IMR-90 (cell line): Measurements from ENCODE around the gene PDE11A. TPM values are rescaled to one million over a fixed set of nuclear protein-coding genes. Genes with fewer than 3 reads are reported as not detected.

Experiments
- ATAC-seq: fragments of 200-7000 bp; cut with Tn5 transposase; 2 replicates; pipeline ENCODE4 v1.9.1; 2020; ENCODE audit warnings: low read depth, mild to moderate bottlenecking, moderate library complexity
- BruUV-seq: library from RNA; stranded (reverse); fragments of 400-500 nt; replicated peaks from 2 replicates; lab custom pipeline; 2021; lab: Mats Ljungman, UMichigan
- CTCF ChIA-PET: fragments of 300-600 bp; formaldehyde crosslinking; extraction: SDS; loops from one replicate; lab custom pipeline; 2021; ENCODE audit warnings: antibody characterized with exemption; lab: Yijun Ruan, JAX
- POLR2A ChIA-PET: fragments of 300-600 bp; sonication (Branson Sonifier 250); formaldehyde crosslinking; loops from one replicate; lab custom pipeline; 2022; ENCODE audit warnings: antibody characterized with exemption; ENCODE audit not compliant: unreplicated experiment; lab: Charles Lee
- DNase-seq: peaks from one replicate; pipeline ENCODE4 v3.0.0; 2013
- H2AFZ ChIP-seq: replicated peaks from 2 replicates; pipeline ENCODE3; 2013; ENCODE audit warnings: low read length, mild to moderate bottlenecking; ENCODE audit not compliant: poor library complexity
- H2AK5ac ChIP-seq: 2 replicates; pipeline ENCODE4 v1.6.1; 2013; ENCODE audit warnings: low read depth, low read length, inconsistent platforms
- H2AK9ac ChIP-seq: replicated peaks from 2 replicates; pipeline ENCODE3; 2013; ENCODE audit warnings: mild to moderate bottlenecking, low read depth, low read length, moderate library complexity; ENCODE audit not compliant: poor library complexity
- H2BK120ac ChIP-seq: 2 replicates; pipeline ENCODE4 v1.6.1; 2013; ENCODE audit warnings: low read depth, low read length, inconsistent platforms
- H2BK15ac ChIP-seq: 3 replicates; pipeline ENCODE4 v1.6.1; 2013; ENCODE audit warnings: low read depth, low read length, inconsistent platforms
- H2BK20ac ChIP-seq: 2 replicates; pipeline ENCODE4 v1.6.1; 2013; ENCODE audit warnings: low read depth, mild to moderate bottlenecking, inconsistent platforms, low read length, moderate library complexity
- H2BK5ac ChIP-seq: 2 replicates; pipeline ENCODE4 v1.6.1; 2013; ENCODE audit warnings: mild to moderate bottlenecking, low read depth, low read length, inconsistent platforms; ENCODE audit not compliant: poor library complexity, severe bottlenecking
- H3K14ac ChIP-seq: replicated peaks from 2 replicates; pipeline ENCODE4 v1.6.1; 2013; ENCODE audit warnings: low read depth, low read length, inconsistent platforms
- H3K18ac ChIP-seq: 2 replicates; pipeline ENCODE4 v1.6.1; 2013; ENCODE audit warnings: low read depth, low read length, control low read depth
- H3K23ac ChIP-seq: 2 replicates; pipeline ENCODE4 v1.6.1; 2013; ENCODE audit warnings: low read depth, low read length, inconsistent platforms
- H3K27ac ChIP-seq: 2 replicates; pipeline ENCODE4 v1.5.1; 2013; ENCODE audit warnings: mild to moderate bottlenecking, control low read depth, low read length; ENCODE audit not compliant: insufficient read depth
- H3K27me3 ChIP-seq: 2 replicates; pipeline ENCODE4 v1.6.1; 2013; ENCODE audit warnings: low read length; ENCODE audit not compliant: control insufficient read depth, insufficient read depth
- H3K36me3 ChIP-seq: 2 replicates; pipeline ENCODE4 v1.6.1; 2013; ENCODE audit warnings: low read length, mixed read lengths; ENCODE audit not compliant: control insufficient read depth, insufficient read depth
- H3K4ac ChIP-seq: 2 replicates; pipeline ENCODE4 v1.6.1; 2013; ENCODE audit warnings: low read depth, low read length, inconsistent platforms
- H3K4me1 ChIP-seq: 2 replicates; pipeline ENCODE4 v1.6.1; 2013; ENCODE audit warnings: low read length, mixed read lengths; ENCODE audit not compliant: control insufficient read depth, insufficient read depth
- H3K4me2 ChIP-seq: 2 replicates; pipeline ENCODE4 v1.6.1; 2013; ENCODE audit warnings: low read depth, mild to moderate bottlenecking, control low read depth, low read length, moderate library complexity
- H3K4me3 ChIP-seq: 2 replicates; pipeline ENCODE4 v1.5.1; 2013; ENCODE audit warnings: low read depth, mild to moderate bottlenecking, control low read depth, low read length, moderate library complexity; ENCODE audit not compliant: insufficient read depth
- H3K56ac ChIP-seq: 2 replicates; pipeline ENCODE4 v1.6.1; 2013; ENCODE audit warnings: low read length, inconsistent platforms; ENCODE audit not compliant: insufficient read depth; ENCODE audit errors: extremely low read depth
- H3K79me1 ChIP-seq, 2 experiments: 2 replicates each; pipeline ENCODE4 v1.6.1; 2013; ENCODE audit warnings: low read length in 2 of 2, inconsistent platforms in 1 of 2, low read depth in 1 of 2
- H3K9ac ChIP-seq: 2 replicates; pipeline ENCODE4 v1.6.1; 2013; ENCODE audit warnings: low read depth, low read length, control low read depth
- H3K9me1 ChIP-seq: 2 replicates; pipeline ENCODE4 v1.6.1; 2013; ENCODE audit warnings: low read length, inconsistent platforms; ENCODE audit not compliant: insufficient read depth
- H3K9me3 ChIP-seq: 2 replicates; pipeline ENCODE4 v1.6.1; 2013; ENCODE audit warnings: low read length; ENCODE audit not compliant: control insufficient read depth, insufficient read depth
- H4K20me1 ChIP-seq: 2 replicates; pipeline ENCODE4 v1.6.1; 2013; ENCODE audit warnings: low read length, inconsistent platforms; ENCODE audit not compliant: insufficient read depth
- H4K5ac ChIP-seq: 2 replicates; pipeline ENCODE4 v1.6.1; 2013; ENCODE audit warnings: mild to moderate bottlenecking, low read depth, low read length, control low read depth
- H4K8ac ChIP-seq, 2 experiments: 2 replicates each; pipeline ENCODE4 v1.6.1; 2013; ENCODE audit warnings: low read depth in 2 of 2, low read length in 2 of 2, control low read depth in 1 of 2, inconsistent platforms in 1 of 2
- H4K91ac ChIP-seq: 2 replicates; pipeline ENCODE4 v1.6.1; 2013; ENCODE audit warnings: low read depth, low read length, inconsistent platforms; ENCODE audit not compliant: insufficient read depth
- BHLHE40 ChIP-seq: fragments of 150-350 bp; IDR thresholded peaks from 2 replicates; pipeline ENCODE4 v1.6.1; 2016; ENCODE audit warnings: mild to moderate bottlenecking, low read depth, low read length
- CEBPB ChIP-seq: IDR thresholded peaks from 2 replicates; pipeline ENCODE4 v1.6.1; 2012; ENCODE audit warnings: low read depth, low read length, improper control_type of control experiment
- CHD1 ChIP-seq: IDR thresholded peaks from 2 replicates; pipeline ENCODE4 v1.6.1; 2012; ENCODE audit warnings: low read depth, low read length, improper control_type of control experiment
- FOS ChIP-seq: fragments of 150-350 bp; IDR thresholded peaks from 2 replicates; pipeline ENCODE4 v1.6.1; 2016; ENCODE audit warnings: low read depth, low read length
- MAFK ChIP-seq: IDR thresholded peaks from 2 replicates; pipeline ENCODE4 v1.6.1; 2012; ENCODE audit warnings: low read depth, low read length, improper control_type of control experiment
- MAZ ChIP-seq: IDR thresholded peaks from 2 replicates; pipeline ENCODE4 v1.6.1; 2012; ENCODE audit warnings: low read depth, mild to moderate bottlenecking, low read length, improper control_type of control experiment, moderate library complexity, borderline replicate concordance
- MXI1 ChIP-seq: IDR thresholded peaks from 2 replicates; pipeline ENCODE4 v1.6.1; 2012; ENCODE audit warnings: low read depth, mild to moderate bottlenecking, low read length, moderate library complexity, borderline replicate concordance
- NFE2L2 ChIP-seq: fragments of 150-350 bp; IDR thresholded peaks from 2 replicates; pipeline ENCODE4 v1.6.1; 2016; ENCODE audit warnings: low read depth, mild to moderate bottlenecking, low read length
- POLR2A ChIP-seq: IDR thresholded peaks from 2 replicates; pipeline ENCODE4 v1.6.1; 2012; ENCODE audit warnings: mild to moderate bottlenecking, low read depth, low read length
- RAD21 ChIP-seq: IDR thresholded peaks from 2 replicates; pipeline ENCODE4 v1.6.1; 2012; ENCODE audit warnings: low read length, improper control_type of control experiment
- RCOR1 ChIP-seq: IDR thresholded peaks from 2 replicates; pipeline ENCODE4 v1.6.1; 2012; ENCODE audit warnings: mild to moderate bottlenecking, low read length, improper control_type of control experiment; ENCODE audit not compliant: insufficient replicate concordance
- RFX5 ChIP-seq: IDR thresholded peaks from 2 replicates; pipeline ENCODE4 v1.8.0; 2012; ENCODE audit warnings: low read depth, mild to moderate bottlenecking, low read length, moderate library complexity
- SMC3 ChIP-seq: fragments of 150-350 bp; IDR thresholded peaks from 2 replicates; pipeline ENCODE4 v1.6.1; 2016; ENCODE audit warnings: low read depth, mild to moderate bottlenecking, antibody characterized with exemption, low read length, moderate library complexity
- WGBS, 2 experiments: methylation state at CpG; one replicate each; pipeline versions ENCODE4 v1.1.5 to v1.1.7; 2013; ENCODE audit warnings: missing lambda C conversion rate in 2 of 2; ENCODE audit not compliant: insufficient read length in 1 of 2; ENCODE audit errors: extremely low coverage in 2 of 2; 5-methylcytosine and 5-hydroxymethylcytosine counted together
- dilution Hi-C: fragments of 300-500 bp; cut with HindIII; formaldehyde crosslinking; loops from one replicate; pipeline ENCODE4 v1.14.3; 2018; ENCODE audit warnings: low sequenced_read_pairs; ENCODE audit not compliant: unreplicated experiment
- in situ Hi-C: fragments of 300-500 bp; cut with MboI; formaldehyde crosslinking; loops from 3 replicates; pipeline ENCODE4 v1.14.3; 2019; ENCODE audit warnings: low sequenced_read_pairs, inconsistent platforms, mixed read lengths
- intact Hi-C: fragments of 100-400 bp; cut with micrococcal nuclease; formaldehyde crosslinking; loops from 2 replicates; pipeline ENCODE4 v1.10.0; 2022
- polyA plus RNA-seq, 3 experiments: library from polyadenylated mRNA; depleted of rRNA; stranded (reverse); fragments of >200 nt; gene quantifications; 2 replicates each; pipeline ENCODE4 v1.2.3, GENCODE V29; 2012; ENCODE audit warnings: low replicate concordance in 1 of 3
- total RNA-seq: library from RNA; depleted of rRNA; stranded (reverse); fragments of >200 nt; gene quantifications from 2 replicates; pipeline ENCODE4 v1.2.3, GENCODE V29; 2012
- TF ChIP-seq, protein P1 (sequence below): fragments of 150-350 bp; IDR thresholded peaks from 2 replicates; pipeline ENCODE4 v1.6.1; 2017; ENCODE audit warnings: mild to moderate bottlenecking, antibody characterized with exemption, low read length, low read depth
- TF ChIP-seq, protein P2 (sequence below): fragments of 150-350 bp; IDR thresholded peaks from 2 replicates; pipeline ENCODE4 v1.6.1; 2016; ENCODE audit warnings: low read depth, mild to moderate bottlenecking, low read length, moderate library complexity, borderline replicate concordance
- TF ChIP-seq, protein P3 (sequence below): conservative IDR thresholded peaks from 2 replicates; pipeline ENCODE4 v1.5.1; 2012; ENCODE audit warnings: mild to moderate bottlenecking, low read depth, low read length, improper control_type of control experiment

Gene PDE11A
- total and polyA plus RNA-seq, 2 of the 4 experiments (the other 2 are of a cell fraction) = 0.21 to 0.72 TPM

DNA sequence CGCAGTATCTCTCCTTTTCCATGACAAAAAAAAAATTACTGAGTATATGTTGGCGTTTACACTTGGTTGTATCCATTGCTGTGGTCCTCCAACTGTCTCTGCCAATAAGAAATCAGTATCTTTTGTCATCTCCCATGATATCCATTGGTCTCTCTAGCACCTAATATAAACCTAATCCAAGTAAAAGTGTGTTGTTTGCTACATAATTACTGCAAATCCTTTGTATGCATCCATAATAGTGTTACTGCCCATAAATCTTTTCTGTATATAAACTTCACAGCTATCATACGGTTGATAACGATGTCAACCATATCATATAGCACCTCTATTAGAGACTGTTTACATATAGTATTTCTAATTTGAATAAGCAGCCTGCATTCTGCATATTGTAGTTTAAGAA lies 453.1 kb downstream of the PDE11A start:
- Histone ChIP-seq H3K18ac (no peak overlapping the region), H3K36me3 (no peaks in the 10 kb centered on the region), H2AK5ac (no peak overlapping the region), H4K91ac (no peak overlapping the region), H3K14ac (no peak overlapping the region), H4K8ac (peak overlapping the region; percentile 74 to 99; a peak in 3 of 4 replicates), H3K27ac (no peak overlapping the region), H4K5ac (peak overlapping the region; percentile 7; the same call in 1 of the 2 replicates), H3K27me3 (no peaks in the 10 kb centered on the region; the same call in 1 of the 2 replicates), H3K4ac (no peak overlapping the region), H3K9me1 (no peaks in the 10 kb centered on the region; the same call in 1 of the 2 replicates), H2AK9ac (no peak overlapping the region), H3K23ac (no peak overlapping the region), H2BK20ac (no peak overlapping the region), H2BK120ac (no peak overlapping the region), H3K9ac (no peak overlapping the region), H3K4me2 (peak overlapping the region; percentile 97; the same call in 1 of the 2 replicates), H2BK15ac (no peak overlapping the region), H4K20me1 (no peaks in the 10 kb centered on the region), H3K9me3 (no peaks in the 10 kb centered on the region), H3K56ac (no peak overlapping the region), H3K4me1 (no peaks in the 10 kb centered on the region; the same call in 1 of the 2 replicates), H2BK5ac (no peak overlapping the region), H2AFZ (no peak overlapping the region), H3K4me3 (no peak overlapping the region), H3K79me1 (0 out of 4 replicates have a peak, but pooled peaks cover 0 to 3% of the 10 kb centered on the region in 2 experiments)
- in situ Hi-C loops (loop anchor here (5.0 kb wide), 1 partner anchor 62 kb away; no protein-coding TSS in a partner anchor), dilution Hi-C loops (no loop called here), intact Hi-C loops (loop anchor here (5.0 kb wide), 1 partner anchor 67 kb away; a partner anchor contains a TSS)
- POLR2A ChIA-PET = no interaction called here
- TF ChIP-seq MXI1 (no peak), CEBPB (no peak), CHD1 (no peak), FOS (no peak), SMC3 (no peak), NFE2L2 (no peak), POLR2A (no peak), RFX5 (no peak), RAD21 (no peak), MAZ (no peak), MAFK (no peak), RCOR1 (no peak), BHLHE40 (no peak)
- TF ChIP-seq, protein P1, sequence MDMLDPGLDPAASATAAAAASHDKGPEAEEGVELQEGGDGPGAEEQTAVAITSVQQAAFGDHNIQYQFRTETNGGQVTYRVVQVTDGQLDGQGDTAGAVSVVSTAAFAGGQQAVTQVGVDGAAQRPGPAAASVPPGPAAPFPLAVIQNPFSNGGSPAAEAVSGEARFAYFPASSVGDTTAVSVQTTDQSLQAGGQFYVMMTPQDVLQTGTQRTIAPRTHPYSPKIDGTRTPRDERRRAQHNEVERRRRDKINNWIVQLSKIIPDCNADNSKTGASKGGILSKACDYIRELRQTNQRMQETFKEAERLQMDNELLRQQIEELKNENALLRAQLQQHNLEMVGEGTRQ = no peak
- TF ChIP-seq, protein P2, sequence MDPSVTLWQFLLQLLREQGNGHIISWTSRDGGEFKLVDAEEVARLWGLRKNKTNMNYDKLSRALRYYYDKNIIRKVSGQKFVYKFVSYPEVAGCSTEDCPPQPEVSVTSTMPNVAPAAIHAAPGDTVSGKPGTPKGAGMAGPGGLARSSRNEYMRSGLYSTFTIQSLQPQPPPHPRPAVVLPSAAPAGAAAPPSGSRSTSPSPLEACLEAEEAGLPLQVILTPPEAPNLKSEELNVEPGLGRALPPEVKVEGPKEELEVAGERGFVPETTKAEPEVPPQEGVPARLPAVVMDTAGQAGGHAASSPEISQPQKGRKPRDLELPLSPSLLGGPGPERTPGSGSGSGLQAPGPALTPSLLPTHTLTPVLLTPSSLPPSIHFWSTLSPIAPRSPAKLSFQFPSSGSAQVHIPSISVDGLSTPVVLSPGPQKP = no peak
- TF ChIP-seq, protein P3, sequence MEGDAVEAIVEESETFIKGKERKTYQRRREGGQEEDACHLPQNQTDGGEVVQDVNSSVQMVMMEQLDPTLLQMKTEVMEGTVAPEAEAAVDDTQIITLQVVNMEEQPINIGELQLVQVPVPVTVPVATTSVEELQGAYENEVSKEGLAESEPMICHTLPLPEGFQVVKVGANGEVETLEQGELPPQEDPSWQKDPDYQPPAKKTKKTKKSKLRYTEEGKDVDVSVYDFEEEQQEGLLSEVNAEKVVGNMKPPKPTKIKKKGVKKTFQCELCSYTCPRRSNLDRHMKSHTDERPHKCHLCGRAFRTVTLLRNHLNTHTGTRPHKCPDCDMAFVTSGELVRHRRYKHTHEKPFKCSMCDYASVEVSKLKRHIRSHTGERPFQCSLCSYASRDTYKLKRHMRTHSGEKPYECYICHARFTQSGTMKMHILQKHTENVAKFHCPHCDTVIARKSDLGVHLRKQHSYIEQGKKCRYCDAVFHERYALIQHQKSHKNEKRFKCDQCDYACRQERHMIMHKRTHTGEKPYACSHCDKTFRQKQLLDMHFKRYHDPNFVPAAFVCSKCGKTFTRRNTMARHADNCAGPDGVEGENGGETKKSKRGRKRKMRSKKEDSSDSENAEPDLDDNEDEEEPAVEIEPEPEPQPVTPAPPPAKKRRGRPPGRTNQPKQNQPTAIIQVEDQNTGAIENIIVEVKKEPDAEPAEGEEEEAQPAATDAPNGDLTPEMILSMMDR = no peak
- BruUV-seq = no TSS peak
- DNase-seq (no peak), ATAC-seq (no peak)
- CTCF ChIA-PET = no interaction called here
- no CpG with 5 or more reads among the region's 4 CpGs for WGBS, 2 experiments
